Lung (tissue), 12 donors: ENCODE measurements around the gene CRY2. TPM values are rescaled to one million over a fixed set of nuclear protein-coding genes. Genes with fewer than 3 reads are reported as not detected.

ENCODE experiments used
- ATAC-seq: fragments of 200-7000 bp; cut with Tn5 transposase; one replicate; pipeline ENCODE4 v1.9.1; 2020; ENCODE audit warnings: moderate number of reproducible peaks; ENCODE audit not compliant: insufficient read depth, low FRiP score
- DNase-seq, 3 donors: peaks; one replicate each; pipeline ENCODE4 v3.0.0-alpha.2; 2013 to 2017
- H3K27ac ChIP-seq, 2 donors: one replicate each; pipeline ENCODE4 v1.5.1; 2013; ENCODE audit warnings: mild to moderate bottlenecking in 2 of 2, moderate library complexity in 2 of 2, control low read depth in 1 of 2, inconsistent platforms in 1 of 2, low read depth in 1 of 2, low read length in 1 of 2
- H3K27me3 ChIP-seq, 3 donors: one replicate each; pipeline ENCODE4 v1.5.1; 2013; ENCODE audit warnings: low read length in 2 of 3; ENCODE audit not compliant: control insufficient read depth in 3 of 3, insufficient read depth in 3 of 3
- H3K36me3 ChIP-seq, 4 donors: one replicate each; pipeline ENCODE4 v1.5.1; 2013; ENCODE audit warnings: low read length in 4 of 4, mild to moderate bottlenecking in 1 of 4, moderate library complexity in 1 of 4; ENCODE audit not compliant: control insufficient read depth in 4 of 4, insufficient read depth in 4 of 4
- H3K4me1 ChIP-seq, 5 donors: one replicate each; pipeline ENCODE4 v1.5.1; 2013; ENCODE audit warnings: low read length in 5 of 5, mild to moderate bottlenecking in 2 of 5, moderate library complexity in 1 of 5; ENCODE audit not compliant: control insufficient read depth in 5 of 5, insufficient read depth in 5 of 5
- H3K4me3 ChIP-seq: one replicate; pipeline ENCODE4 v1.5.1; 2013; ENCODE audit warnings: mild to moderate bottlenecking, control low read depth, moderate library complexity
- H3K9ac ChIP-seq, 2 donors: one replicate each; pipeline ENCODE4 v1.5.1; 2013; ENCODE audit warnings: low read length in 2 of 2, control low read depth in 1 of 2; ENCODE audit not compliant: insufficient read depth in 1 of 2
- H3K9me3 ChIP-seq, 4 donors: one replicate each; pipeline ENCODE4 v1.5.1; 2013; ENCODE audit warnings: low read length in 3 of 4, mild to moderate bottlenecking in 1 of 4, moderate library complexity in 1 of 4; ENCODE audit not compliant: control insufficient read depth in 4 of 4, insufficient read depth in 3 of 4
- CTCF ChIP-seq: IDR thresholded peaks from 2 replicates; pipeline ENCODE4 v1.5.1; 2012; ENCODE audit warnings: mild to moderate bottlenecking; ENCODE audit errors: control extremely low read depth, extremely low read depth
- WGBS, 2 donors: extraction: QIAGEN DNeasy Blood & Tissue Kit; methylation state at CpG; one replicate each; pipeline ENCODE4 v1.1.7; 2013; 5-methylcytosine and 5-hydroxymethylcytosine counted together
- polyA plus RNA-seq, 2 donors: library from polyadenylated mRNA; stranded (reverse); fragments of 200-250 nt; gene quantifications; one replicate each; pipeline ENCODE4 v1.2.1, GENCODE V29; 2013
- total RNA-seq, 2 donors: library from RNA; depleted of rRNA in 1 of 2; stranded (reverse); fragments of >200 nt in 1 of 2; gene quantifications; one replicate each; pipeline ENCODE4 v1.2.1, GENCODE V29; 2014 to 2021
- donor health status: control.
- donor health status: control.
- donor health status: Bipolar disorder and iron deficiency.
- donor health status: healthy.
- donor health status: DM: yes; HTN: yes; CAD: no.

The CRY2 gene
- total and polyA plus RNA-seq, 4 donors, result 16.2 to 55.0 (median 34.2) TPM

- Histone ChIP-seq H3K9me3 (no peaks in the 10 kb centered on the region), H3K27ac (no peak overlapping the region), H3K4me3 (no peak overlapping the region), H3K4me1 (peaks cover 0 to 17% (median 0%) of the 10 kb centered on the region in 5 donors), H3K9ac (no peak overlapping the region), H3K27me3 (no peaks in the 10 kb centered on the region), H3K36me3 (peaks cover 0 to 27% (median 5%) of the 10 kb centered on the region in 4 donors)
- no peak for TF ChIP-seq CTCF
- ATAC-seq (no peak), DNase-seq (peak in 1 of 3 donors; percentile 12)
- 68 to 70% methylated on average over 19 of the region's 19 CpGs for WGBS, 2 donors
Measured at GRCh38 chr11:45906096-45906682, 58.9 kb downstream of the CRY2 start.

- H3K9me3 ChIP-seq, result no peaks in the 10 kb centered on the region
- H3K27me3 ChIP-seq, result no peaks in the 10 kb centered on the region
- DNase-seq (no peak), ATAC-seq (no peak)
- no peak within 1 kb of the TSS for H3K4me3 ChIP-seq
- no peak for TF ChIP-seq CTCF
- peaks cover 0 to 31% (median 6%) of the 10 kb centered on the region in 4 donors for H3K36me3 ChIP-seq
- H3K4me1 ChIP-seq, result peaks cover 0 to 12% (median 0%) of the 10 kb centered on the region in 5 donors
- H3K9ac ChIP-seq, result no peak within 1 kb of the TSS
- 69 to 81% methylated on average over 18 of the region's 18 CpGs for WGBS, 2 donors
- H3K27ac ChIP-seq, result no peak within 1 kb of the TSS
Measured at GRCh38 chr11:45906965-45907611, 59.8 kb downstream of the CRY2 start, which contains the start of gene FREY1. FREY1 (minus strand) TSS chr11:45907271; CDS start chr11:45907245, 26 bp downstream.

GRCh38 chr11:45907911-45908370 is 60.7 kb downstream of the CRY2 start:
- peak in 2 of 3 donors; percentile 32 to 44 for DNase-seq
- Histone ChIP-seq H3K4me3 (no peak overlapping the region), H3K9ac (no peak overlapping the region), H3K36me3 (peaks cover 0 to 31% (median 6%) of the 10 kb centered on the region in 4 donors), H3K9me3 (no peaks in the 10 kb centered on the region), H3K4me1 (peaks cover 0 to 7% (median 0%) of the 10 kb centered on the region in 5 donors), H3K27me3 (no peaks in the 10 kb centered on the region), H3K27ac (no peak overlapping the region)
- TF ChIP-seq CTCF, result no peak
- 75 to 81% methylated on average over 8 of the region's 8 CpGs for WGBS, 2 donors
- ATAC-seq, result no peak
